Stimulated activated CD4-positive, alpha-beta T cell treated with anti-CD3 and anti-CD28 coated beads, Interleukin-15, amount 100 ng/mL, for 1 hour (primary cell): ENCODE results near the gene PCYOX1L.

Experiments
- DNase-seq, 2 donors: peaks; one replicate each; pipeline ENCODE4 v3.0.0-alpha.2; 2020; ENCODE audit warnings: low read depth in 1 of 2, low spot score in 1 of 2

PCYOX1L gene

GRCh38 chr5:149367249-149367971 is 9.6 kb downstream of the PCYOX1L start:
- DNase-seq = peak; percentile 17 to 30

GRCh38 chr5:149367972-149368645 is 10.3 kb downstream of the PCYOX1L start:
- DNase-seq = no peak

GRCh38 chr5:149370878-149371277 is 13.0 kb downstream of the PCYOX1L start:
- no peak for DNase-seq

GRCh38 chr5:149371296-149371962 is 13.6 kb downstream of the PCYOX1L start:
- DNase-seq = peak; percentile 42 to 45

GRCh38 chr5:149372076-149372795 is 14.4 kb downstream of the PCYOX1L start:
- no peak for DNase-seq

GRCh38 chr5:149372932-149373331 is 15.1 kb downstream of the PCYOX1L start:
- DNase-seq = no peak

GRCh38 chr5:149374303-149374702 is 16.5 kb downstream of the PCYOX1L start:
- DNase-seq = no peak

- no peak for DNase-seq
Observed at GRCh38 chr5:149374801-149375200, 17.0 kb downstream of the PCYOX1L start.

GRCh38 chr5:149375434-149375833 is 17.6 kb downstream of the PCYOX1L start:
- no peak for DNase-seq

GRCh38 chr5:149376104-149376503 is 18.3 kb downstream of the PCYOX1L start:
- no peak for DNase-seq

GRCh38 chr5:149376711-149377447 is 19.0 kb downstream of the PCYOX1L start:
- DNase-seq = no peak

GRCh38 chr5:149378241-149378820 is 20.5 kb downstream of the PCYOX1L start:
- DNase-seq = no peak

GRCh38 chr5:149379177-149379761 is 21.4 kb downstream of the PCYOX1L start, which contains the start of gene IL17B:
TSS of gene IL17B (minus strand) at chr5:149379292. CDS start at chr5:149379225, 67 bp downstream.
- no peak for DNase-seq

- no peak for DNase-seq
Observed at GRCh38 chr5:149379818-149380374, 22.1 kb downstream of the PCYOX1L start.

- no peak for DNase-seq
Observed at GRCh38 chr5:149380466-149381121, 22.7 kb downstream of the PCYOX1L start.

- DNase-seq = no peak
Observed at GRCh38 chr5:149381261-149381985, 23.6 kb downstream of the PCYOX1L start.

GRCh38 chr5:149381986-149382338 is 24.1 kb downstream of the PCYOX1L start:
- DNase-seq = peak; percentile 54 to 64

- DNase-seq = no peak
Observed at GRCh38 chr5:149382517-149383220, 24.8 kb downstream of the PCYOX1L start.
